ENCODE results near the gene NFATC2. TPM values are rescaled to one million over a fixed set of nuclear protein-coding genes. Genes with fewer than 3 reads are reported as not detected.

NFATC2 gene
- total and polyA plus RNA-seq, 2 experiments from 2014 or later: 0.52 to 0.59 TPM

DNA sequence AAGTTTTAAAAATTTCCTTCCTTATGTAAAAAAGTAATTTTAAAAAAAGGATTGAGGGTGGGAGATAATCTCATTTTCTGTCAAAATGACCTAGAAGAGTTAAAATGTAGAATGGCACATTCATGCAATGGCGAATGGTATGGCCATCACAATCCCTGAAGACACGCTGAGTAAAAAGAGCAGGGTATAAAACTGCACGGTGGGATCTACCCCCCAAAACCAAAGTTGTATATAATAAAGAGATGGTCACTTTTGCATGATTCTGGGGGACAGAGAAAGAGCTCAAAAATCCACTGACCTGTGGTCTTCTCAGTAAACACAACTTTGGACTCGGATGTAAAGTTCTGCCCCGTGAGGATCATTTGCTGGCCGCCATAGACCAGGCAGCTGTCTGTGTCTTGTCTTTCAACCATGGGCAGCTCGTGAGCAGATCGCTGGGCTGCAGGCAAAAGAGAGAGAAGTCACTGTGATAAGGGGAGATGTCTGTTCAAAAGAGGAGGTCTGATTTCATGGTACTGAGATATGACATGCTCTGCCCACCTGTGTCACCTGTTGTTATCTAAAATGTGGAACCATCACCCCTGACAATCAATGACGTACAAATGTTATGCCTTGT, 88.2 kb downstream of the NFATC2 start:
- Mint-ChIP-seq H3K9me3 (no peaks in the 10 kb centered on the region), H3K36me3 (ENCODE audit: low read depth) (no peaks in the 10 kb centered on the region; the same call in 2 of the 3 replicates), H3K27me3 (ENCODE audit: insufficient read depth, low read depth, poor library complexity) (peaks cover 2% of the 10 kb centered on the region), H3K4me3 (no peak overlapping the region), H3K27ac (no peak overlapping the region), H3K4me1 (peaks cover under 1% of the 10 kb centered on the region; the same call in 1 of the 3 replicates)
- no peak for TF ChIP-seq EZH2phosphoT487 (IDR thresholded peaks at IDR 0.05; ENCODE audit: unreplicated experiment)
- TF ChIP-seq, protein P1, sequence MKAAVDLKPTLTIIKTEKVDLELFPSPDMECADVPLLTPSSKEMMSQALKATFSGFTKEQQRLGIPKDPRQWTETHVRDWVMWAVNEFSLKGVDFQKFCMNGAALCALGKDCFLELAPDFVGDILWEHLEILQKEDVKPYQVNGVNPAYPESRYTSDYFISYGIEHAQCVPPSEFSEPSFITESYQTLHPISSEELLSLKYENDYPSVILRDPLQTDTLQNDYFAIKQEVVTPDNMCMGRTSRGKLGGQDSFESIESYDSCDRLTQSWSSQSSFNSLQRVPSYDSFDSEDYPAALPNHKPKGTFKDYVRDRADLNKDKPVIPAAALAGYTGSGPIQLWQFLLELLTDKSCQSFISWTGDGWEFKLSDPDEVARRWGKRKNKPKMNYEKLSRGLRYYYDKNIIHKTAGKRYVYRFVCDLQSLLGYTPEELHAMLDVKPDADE (IDR thresholded peaks at IDR 0.05): no peak
- TF ChIP-seq, protein P2, sequence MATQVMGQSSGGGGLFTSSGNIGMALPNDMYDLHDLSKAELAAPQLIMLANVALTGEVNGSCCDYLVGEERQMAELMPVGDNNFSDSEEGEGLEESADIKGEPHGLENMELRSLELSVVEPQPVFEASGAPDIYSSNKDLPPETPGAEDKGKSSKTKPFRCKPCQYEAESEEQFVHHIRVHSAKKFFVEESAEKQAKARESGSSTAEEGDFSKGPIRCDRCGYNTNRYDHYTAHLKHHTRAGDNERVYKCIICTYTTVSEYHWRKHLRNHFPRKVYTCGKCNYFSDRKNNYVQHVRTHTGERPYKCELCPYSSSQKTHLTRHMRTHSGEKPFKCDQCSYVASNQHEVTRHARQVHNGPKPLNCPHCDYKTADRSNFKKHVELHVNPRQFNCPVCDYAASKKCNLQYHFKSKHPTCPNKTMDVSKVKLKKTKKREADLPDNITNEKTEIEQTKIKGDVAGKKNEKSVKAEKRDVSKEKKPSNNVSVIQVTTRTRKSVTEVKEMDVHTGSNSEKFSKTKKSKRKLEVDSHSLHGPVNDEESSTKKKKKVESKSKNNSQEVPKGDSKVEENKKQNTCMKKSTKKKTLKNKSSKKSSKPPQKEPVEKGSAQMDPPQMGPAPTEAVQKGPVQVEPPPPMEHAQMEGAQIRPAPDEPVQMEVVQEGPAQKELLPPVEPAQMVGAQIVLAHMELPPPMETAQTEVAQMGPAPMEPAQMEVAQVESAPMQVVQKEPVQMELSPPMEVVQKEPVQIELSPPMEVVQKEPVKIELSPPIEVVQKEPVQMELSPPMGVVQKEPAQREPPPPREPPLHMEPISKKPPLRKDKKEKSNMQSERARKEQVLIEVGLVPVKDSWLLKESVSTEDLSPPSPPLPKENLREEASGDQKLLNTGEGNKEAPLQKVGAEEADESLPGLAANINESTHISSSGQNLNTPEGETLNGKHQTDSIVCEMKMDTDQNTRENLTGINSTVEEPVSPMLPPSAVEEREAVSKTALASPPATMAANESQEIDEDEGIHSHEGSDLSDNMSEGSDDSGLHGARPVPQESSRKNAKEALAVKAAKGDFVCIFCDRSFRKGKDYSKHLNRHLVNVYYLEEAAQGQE (IDR thresholded peaks at IDR 0.05; ENCODE audit: unreplicated experiment): no peak
- TF ChIP-seq STAT1 (IDR thresholded peaks at IDR 0.05; ENCODE audit: unreplicated experiment): no peak
- TF ChIP-seq POLR2AphosphoS5 (IDR thresholded peaks at IDR 0.05; ENCODE audit: low read depth): no peak
- TF ChIP-seq EZH2 (IDR thresholded peaks at IDR 0.05; ENCODE audit: low read depth, unreplicated experiment): no peak
- TF ChIP-seq, protein P3, sequence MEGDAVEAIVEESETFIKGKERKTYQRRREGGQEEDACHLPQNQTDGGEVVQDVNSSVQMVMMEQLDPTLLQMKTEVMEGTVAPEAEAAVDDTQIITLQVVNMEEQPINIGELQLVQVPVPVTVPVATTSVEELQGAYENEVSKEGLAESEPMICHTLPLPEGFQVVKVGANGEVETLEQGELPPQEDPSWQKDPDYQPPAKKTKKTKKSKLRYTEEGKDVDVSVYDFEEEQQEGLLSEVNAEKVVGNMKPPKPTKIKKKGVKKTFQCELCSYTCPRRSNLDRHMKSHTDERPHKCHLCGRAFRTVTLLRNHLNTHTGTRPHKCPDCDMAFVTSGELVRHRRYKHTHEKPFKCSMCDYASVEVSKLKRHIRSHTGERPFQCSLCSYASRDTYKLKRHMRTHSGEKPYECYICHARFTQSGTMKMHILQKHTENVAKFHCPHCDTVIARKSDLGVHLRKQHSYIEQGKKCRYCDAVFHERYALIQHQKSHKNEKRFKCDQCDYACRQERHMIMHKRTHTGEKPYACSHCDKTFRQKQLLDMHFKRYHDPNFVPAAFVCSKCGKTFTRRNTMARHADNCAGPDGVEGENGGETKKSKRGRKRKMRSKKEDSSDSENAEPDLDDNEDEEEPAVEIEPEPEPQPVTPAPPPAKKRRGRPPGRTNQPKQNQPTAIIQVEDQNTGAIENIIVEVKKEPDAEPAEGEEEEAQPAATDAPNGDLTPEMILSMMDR (conservative IDR thresholded peaks at IDR 0.05; ENCODE audit: low read depth in 2 of 2): no peak
- no peak for TF ChIP-seq CREB1 (CRISPR knock-in tag; IDR thresholded peaks at IDR 0.05; ENCODE audit: low read depth)
- no peak for TF ChIP-seq ZNF114 (CRISPR knock-in tag; IDR thresholded peaks at IDR 0.05)
- TF ChIP-seq JUNB (IDR thresholded peaks at IDR 0.05; ENCODE audit: unreplicated experiment): no peak
- TF ChIP-seq ZNF331 (CRISPR knock-in tag; IDR thresholded peaks at IDR 0.05; ENCODE audit: low read depth): no peak
- no peak for TF ChIP-seq NANOG (IDR thresholded peaks at IDR 0.05; ENCODE audit: borderline replicate concordance)
- TF ChIP-seq, protein P4, sequence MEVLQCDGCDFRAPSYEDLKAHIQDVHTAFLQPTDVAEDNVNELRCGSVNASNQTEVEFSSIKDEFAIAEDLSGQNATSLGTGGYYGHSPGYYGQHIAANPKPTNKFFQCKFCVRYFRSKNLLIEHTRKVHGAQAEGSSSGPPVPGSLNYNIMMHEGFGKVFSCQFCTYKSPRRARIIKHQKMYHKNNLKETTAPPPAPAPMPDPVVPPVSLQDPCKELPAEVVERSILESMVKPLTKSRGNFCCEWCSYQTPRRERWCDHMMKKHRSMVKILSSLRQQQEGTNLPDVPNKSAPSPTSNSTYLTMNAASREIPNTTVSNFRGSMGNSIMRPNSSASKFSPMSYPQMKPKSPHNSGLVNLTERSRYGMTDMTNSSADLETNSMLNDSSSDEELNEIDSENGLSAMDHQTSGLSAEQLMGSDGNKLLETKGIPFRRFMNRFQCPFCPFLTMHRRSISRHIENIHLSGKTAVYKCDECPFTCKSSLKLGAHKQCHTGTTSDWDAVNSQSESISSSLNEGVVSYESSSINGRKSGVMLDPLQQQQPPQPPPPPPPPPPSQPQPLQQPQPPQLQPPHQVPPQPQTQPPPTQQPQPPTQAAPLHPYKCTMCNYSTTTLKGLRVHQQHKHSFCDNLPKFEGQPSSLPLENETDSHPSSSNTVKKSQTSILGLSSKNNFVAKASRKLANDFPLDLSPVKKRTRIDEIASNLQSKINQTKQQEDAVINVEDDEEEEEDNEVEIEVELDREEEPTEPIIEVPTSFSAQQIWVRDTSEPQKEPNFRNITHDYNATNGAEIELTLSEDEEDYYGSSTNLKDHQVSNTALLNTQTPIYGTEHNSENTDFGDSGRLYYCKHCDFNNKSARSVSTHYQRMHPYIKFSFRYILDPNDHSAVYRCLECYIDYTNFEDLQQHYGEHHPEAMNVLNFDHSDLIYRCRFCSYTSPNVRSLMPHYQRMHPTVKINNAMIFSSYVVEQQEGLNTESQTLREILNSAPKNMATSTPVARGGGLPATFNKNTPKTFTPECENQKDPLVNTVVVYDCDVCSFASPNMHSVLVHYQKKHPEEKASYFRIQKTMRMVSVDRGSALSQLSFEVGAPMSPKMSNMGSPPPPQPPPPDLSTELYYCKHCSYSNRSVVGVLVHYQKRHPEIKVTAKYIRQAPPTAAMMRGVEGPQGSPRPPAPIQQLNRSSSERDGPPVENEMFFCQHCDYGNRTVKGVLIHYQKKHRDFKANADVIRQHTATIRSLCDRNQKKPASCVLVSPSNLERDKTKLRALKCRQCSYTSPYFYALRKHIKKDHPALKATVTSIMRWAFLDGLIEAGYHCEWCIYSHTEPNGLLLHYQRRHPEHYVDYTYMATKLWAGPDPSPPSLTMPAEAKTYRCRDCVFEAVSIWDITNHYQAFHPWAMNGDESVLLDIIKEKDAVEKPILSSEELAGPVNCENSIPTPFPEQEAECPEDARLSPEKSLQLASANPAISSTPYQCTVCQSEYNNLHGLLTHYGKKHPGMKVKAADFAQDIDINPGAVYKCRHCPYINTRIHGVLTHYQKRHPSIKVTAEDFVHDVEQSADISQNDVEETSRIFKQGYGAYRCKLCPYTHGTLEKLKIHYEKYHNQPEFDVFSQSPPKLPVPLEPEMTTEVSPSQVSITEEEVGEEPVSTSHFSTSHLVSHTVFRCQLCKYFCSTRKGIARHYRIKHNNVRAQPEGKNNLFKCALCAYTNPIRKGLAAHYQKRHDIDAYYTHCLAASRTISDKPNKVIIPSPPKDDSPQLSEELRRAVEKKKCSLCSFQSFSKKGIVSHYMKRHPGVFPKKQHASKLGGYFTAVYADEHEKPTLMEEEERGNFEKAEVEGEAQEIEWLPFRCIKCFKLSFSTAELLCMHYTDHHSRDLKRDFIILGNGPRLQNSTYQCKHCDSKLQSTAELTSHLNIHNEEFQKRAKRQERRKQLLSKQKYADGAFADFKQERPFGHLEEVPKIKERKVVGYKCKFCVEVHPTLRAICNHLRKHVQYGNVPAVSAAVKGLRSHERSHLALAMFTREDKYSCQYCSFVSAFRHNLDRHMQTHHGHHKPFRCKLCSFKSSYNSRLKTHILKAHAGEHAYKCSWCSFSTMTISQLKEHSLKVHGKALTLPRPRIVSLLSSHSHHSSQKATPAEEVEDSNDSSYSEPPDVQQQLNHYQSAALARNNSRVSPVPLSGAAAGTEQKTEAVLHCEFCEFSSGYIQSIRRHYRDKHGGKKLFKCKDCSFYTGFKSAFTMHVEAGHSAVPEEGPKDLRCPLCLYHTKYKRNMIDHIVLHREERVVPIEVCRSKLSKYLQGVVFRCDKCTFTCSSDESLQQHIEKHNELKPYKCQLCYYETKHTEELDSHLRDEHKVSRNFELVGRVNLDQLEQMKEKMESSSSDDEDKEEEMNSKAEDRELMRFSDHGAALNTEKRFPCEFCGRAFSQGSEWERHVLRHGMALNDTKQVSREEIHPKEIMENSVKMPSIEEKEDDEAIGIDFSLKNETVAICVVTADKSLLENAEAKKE (CRISPR knock-in tag; IDR thresholded peaks at IDR 0.05): no peak
- no peak overlapping the region for H3K27ac ChIP-seq (ENCODE audit: low read depth)
- ATAC-seq (no peak), DNase-seq (ENCODE audit: low spot score) (no peak)
- no peak overlapping the region for H2AFZ ChIP-seq
- H3K4me1 ChIP-seq (ENCODE audit: insufficient read depth): no peaks in the 10 kb centered on the region
- no peak overlapping the region for H3K4me2 ChIP-seq
- H3K4me3 ChIP-seq: no peak overlapping the region
- H3F3A ChIP-seq (replicated peaks; ENCODE audit: low read depth): no peaks in the 10 kb centered on the region
- no peaks in the 10 kb centered on the region for H3K9me2 ChIP-seq (ENCODE audit: insufficient read depth)
- H3K36me3 ChIP-seq (ENCODE audit: insufficient read depth): no peaks in the 10 kb centered on the region
- no peaks in the 10 kb centered on the region for H3K27me3 ChIP-seq (ENCODE audit: insufficient read depth)
- no peaks in the 10 kb centered on the region; the same call in 1 of the 2 replicates for H4K20me1 ChIP-seq (replicated peaks; ENCODE audit: insufficient read depth)
- H3K79me2 ChIP-seq (replicated peaks; ENCODE audit: insufficient read depth): no peaks in the 10 kb centered on the region
